ENCODE measurements around the gene DLX1.

Gene DLX1

GRCh38 chr2:172087780-172088244, 2.5 kb downstream of the DLX1 start:
- DNase-seq: no peak

- no peak for DNase-seq
Observed at GRCh38 chr2:172088245-172089004, 3.1 kb downstream of the DLX1 start.

GRCh38 chr2:172089005-172089504, 3.7 kb downstream of the DLX1 start:
- DNase-seq: no peak

GRCh38 chr2:172089633-172090032, 4.3 kb downstream of the DLX1 start:
- no peak for DNase-seq

GRCh38 chr2:172090044-172090961, 5.0 kb downstream of the DLX1 start:
- no peak for DNase-seq

- no peak for DNase-seq
Observed at GRCh38 chr2:172091000-172091641, 5.8 kb downstream of the DLX1 start.

GRCh38 chr2:172091761-172092566, 6.7 kb downstream of the DLX1 start:
- DNase-seq: peak; percentile 95

GRCh38 chr2:172092716-172093415, 7.6 kb downstream of the DLX1 start:
- DNase-seq: no peak

GRCh38 chr2:172093416-172094293, 8.3 kb downstream of the DLX1 start:
- peak; percentile 98 for DNase-seq

- DNase-seq: no peak
Observed at GRCh38 chr2:172094294-172095145, 9.2 kb downstream of the DLX1 start.

- no peak for DNase-seq
Observed at GRCh38 chr2:172095146-172095904, 10.0 kb downstream of the DLX1 start.

GRCh38 chr2:172095905-172096625, 10.8 kb downstream of the DLX1 start:
- DNase-seq: no peak

GRCh38 chr2:172096626-172097547, 11.6 kb downstream of the DLX1 start:
- no peak for DNase-seq

GRCh38 chr2:172097557-172098131, 12.3 kb downstream of the DLX1 start:
- DNase-seq: no peak

GRCh38 chr2:172098287-172098649, 13.0 kb downstream of the DLX1 start:
- DNase-seq: no peak

- no peak for DNase-seq
Observed at GRCh38 chr2:172098650-172099471, 13.6 kb downstream of the DLX1 start.
